IPS DF 6.9 (cell line): ENCODE results near the gene VPS39.

Source experiments
- DNase-seq: peaks from one replicate; pipeline ENCODE4 v3.0.0-alpha.2; 2013; ENCODE audit warnings: low read depth, low spot score
- H3K27ac ChIP-seq: one replicate; pipeline ENCODE4 v1.5.1; 2013; ENCODE audit warnings: low read length, control low read depth
- H3K27me3 ChIP-seq: 2 replicates; pipeline ENCODE4 v1.6.1; 2013; ENCODE audit warnings: mild to moderate bottlenecking, low read length; ENCODE audit not compliant: control insufficient read depth, insufficient read depth
- H3K36me3 ChIP-seq: 2 replicates; pipeline ENCODE4 v1.6.1; 2013; ENCODE audit warnings: low read length; ENCODE audit not compliant: control insufficient read depth, insufficient read depth
- H3K4me1 ChIP-seq: 2 replicates; pipeline ENCODE4 v1.6.1; 2013; ENCODE audit warnings: low read length; ENCODE audit not compliant: control insufficient read depth, insufficient read depth
- H3K4me3 ChIP-seq: 2 replicates; pipeline ENCODE4 v1.5.1; 2013; ENCODE audit warnings: mild to moderate bottlenecking, low read length
- H3K9me3 ChIP-seq: 2 replicates; pipeline ENCODE4 v1.6.1; 2013; ENCODE audit warnings: low read length, inconsistent platforms; ENCODE audit not compliant: control insufficient read depth, insufficient read depth
- WGBS: extraction: QIAGEN DNeasy Blood & Tissue Kit; methylation state at CpG from one replicate; pipeline ENCODE4 v1.1.7; 2013; ENCODE audit warnings: mixed read lengths, missing lambda C conversion rate; ENCODE audit not compliant: insufficient read length, insufficient coverage; 5-methylcytosine and 5-hydroxymethylcytosine counted together

VPS39 gene

GRCh38 chr15:42201801-42202200, 6.3 kb downstream of the VPS39 start:
- no CpG with 5 or more reads among the region's 1 CpG for WGBS
- no peak for DNase-seq
- Histone ChIP-seq H3K36me3 (0 out of 2 replicates have a peak, but pooled peaks cover 2% of the 10 kb centered on the region), H3K27ac (no peak overlapping the region), H3K4me1 (no peaks in the 10 kb centered on the region), H3K4me3 (no peak overlapping the region), H3K9me3 (no peaks in the 10 kb centered on the region), H3K27me3 (no peaks in the 10 kb centered on the region)

GRCh38 chr15:42199126-42199525, 9.0 kb downstream of the VPS39 start:
- WGBS: no CpG with 5 or more reads among the region's 5 CpGs
- Histone ChIP-seq H3K4me3 (no peak overlapping the region), H3K4me1 (no peaks in the 10 kb centered on the region), H3K36me3 (0 out of 2 replicates have a peak, but pooled peaks cover 2% of the 10 kb centered on the region), H3K27me3 (no peaks in the 10 kb centered on the region), H3K9me3 (no peaks in the 10 kb centered on the region), H3K27ac (no peak overlapping the region)
- DNase-seq: no peak

DNA sequence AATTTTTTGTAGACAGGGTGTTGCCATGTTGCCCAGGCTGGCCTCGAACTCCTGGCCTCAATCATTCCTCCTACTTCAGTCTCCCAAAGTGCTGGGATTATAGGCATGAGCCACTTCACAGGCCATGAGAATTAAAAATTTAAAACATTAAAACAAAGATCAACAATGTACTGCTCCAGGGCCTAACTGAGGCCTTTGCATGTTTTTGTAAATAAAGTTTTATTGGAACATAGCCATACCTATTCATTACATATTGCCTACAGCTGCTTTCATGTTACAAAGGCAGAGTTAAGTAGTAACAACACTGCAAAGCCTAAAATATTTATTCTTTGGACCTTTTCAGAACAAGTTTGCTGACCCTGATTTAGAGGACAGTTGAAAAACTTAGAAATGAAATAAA, 9.6 kb downstream of the VPS39 start:
- no peak for DNase-seq
- Histone ChIP-seq H3K4me3 (no peak overlapping the region), H3K27me3 (no peaks in the 10 kb centered on the region), H3K9me3 (no peaks in the 10 kb centered on the region), H3K4me1 (no peaks in the 10 kb centered on the region), H3K36me3 (0 out of 2 replicates have a peak, but pooled peaks cover 2% of the 10 kb centered on the region), H3K27ac (no peak overlapping the region)
- no CpG with 5 or more reads among the region's 1 CpG for WGBS

- no peak for DNase-seq
- WGBS: no CpG with 5 or more reads among the region's 5 CpGs
- Histone ChIP-seq H3K27ac (no peak overlapping the region), H3K4me1 (no peaks in the 10 kb centered on the region), H3K27me3 (no peaks in the 10 kb centered on the region), H3K9me3 (no peaks in the 10 kb centered on the region), H3K36me3 (peaks cover 2% of the 10 kb centered on the region; the same call in 1 of the 2 replicates), H3K4me3 (no peak overlapping the region)
These were observed 13.6 kb downstream of the VPS39 start for GRCh38 chr15:42194513-42194912.

DNA sequence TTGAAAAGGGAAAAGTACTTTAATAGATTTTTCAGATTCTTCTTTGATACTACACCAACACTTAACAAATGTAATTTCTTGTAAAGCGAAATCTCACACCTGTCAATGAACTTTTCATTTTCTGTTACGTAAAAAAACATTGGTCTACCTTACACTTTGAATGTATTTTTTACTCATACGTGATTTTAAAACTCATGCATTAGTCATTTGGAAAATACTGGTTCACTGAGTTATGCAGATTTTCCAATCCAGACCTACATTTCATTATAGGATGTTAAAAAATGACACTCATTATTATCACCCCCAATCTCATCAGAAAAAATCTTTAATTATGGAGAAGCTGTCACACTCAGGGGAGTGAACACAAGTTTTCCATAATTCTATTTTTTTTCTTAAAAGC, 14.7 kb downstream of the VPS39 start:
- Histone ChIP-seq H3K4me3 (no peak overlapping the region), H3K4me1 (no peaks in the 10 kb centered on the region), H3K9me3 (no peaks in the 10 kb centered on the region), H3K36me3 (peaks cover 2% of the 10 kb centered on the region; the same call in 1 of the 2 replicates), H3K27ac (no peak overlapping the region), H3K27me3 (no peaks in the 10 kb centered on the region)
- DNase-seq: no peak
- no CpG with 5 or more reads among the region's 3 CpGs for WGBS

GRCh38 chr15:42191610-42192346, 16.3 kb downstream of the VPS39 start:
- no peak for DNase-seq
- Histone ChIP-seq H3K4me3 (no peak overlapping the region), H3K36me3 (no peaks in the 10 kb centered on the region; the same call in 1 of the 2 replicates), H3K27ac (no peak overlapping the region), H3K27me3 (no peaks in the 10 kb centered on the region), H3K9me3 (no peaks in the 10 kb centered on the region), H3K4me1 (no peaks in the 10 kb centered on the region)
- WGBS: no CpG with 5 or more reads among the region's 8 CpGs

- WGBS: no CpG with 5 or more reads among the region's 2 CpGs
- H3K36me3 ChIP-seq: no peaks in the 10 kb centered on the region; the same call in 1 of the 2 replicates
- no peak overlapping the region for H3K27ac ChIP-seq
- no peaks in the 10 kb centered on the region for H3K4me1 ChIP-seq
- H3K27me3 ChIP-seq: no peaks in the 10 kb centered on the region
- no peaks in the 10 kb centered on the region for H3K9me3 ChIP-seq
- H3K4me3 ChIP-seq: no peak overlapping the region
- DNase-seq: no peak
These were observed 17.7 kb downstream of the VPS39 start for GRCh38 chr15:42190370-42190769.

- H3K4me3 ChIP-seq: no peak overlapping the region
- WGBS: no CpG with 5 or more reads among the region's 1 CpG
- no peaks in the 10 kb centered on the region for H3K9me3 ChIP-seq
- no peaks in the 10 kb centered on the region for H3K4me1 ChIP-seq
- DNase-seq: no peak
- H3K27ac ChIP-seq: no peak overlapping the region
- no peaks in the 10 kb centered on the region for H3K27me3 ChIP-seq
- peaks cover 4% of the 10 kb centered on the region; the same call in 1 of the 2 replicates for H3K36me3 ChIP-seq
These were observed 22.3 kb downstream of the VPS39 start for GRCh38 chr15:42185801-42186200.

GRCh38 chr15:42184736-42185135, 23.4 kb downstream of the VPS39 start:
- no peaks in the 10 kb centered on the region for H3K27me3 ChIP-seq
- WGBS: no CpG with 5 or more reads among the region's 4 CpGs
- no peak overlapping the region for H3K4me3 ChIP-seq
- H3K36me3 ChIP-seq: peaks cover 4% of the 10 kb centered on the region; the same call in 1 of the 2 replicates
- H3K27ac ChIP-seq: no peak overlapping the region
- no peaks in the 10 kb centered on the region for H3K9me3 ChIP-seq
- no peaks in the 10 kb centered on the region for H3K4me1 ChIP-seq
- no peak for DNase-seq

DNA sequence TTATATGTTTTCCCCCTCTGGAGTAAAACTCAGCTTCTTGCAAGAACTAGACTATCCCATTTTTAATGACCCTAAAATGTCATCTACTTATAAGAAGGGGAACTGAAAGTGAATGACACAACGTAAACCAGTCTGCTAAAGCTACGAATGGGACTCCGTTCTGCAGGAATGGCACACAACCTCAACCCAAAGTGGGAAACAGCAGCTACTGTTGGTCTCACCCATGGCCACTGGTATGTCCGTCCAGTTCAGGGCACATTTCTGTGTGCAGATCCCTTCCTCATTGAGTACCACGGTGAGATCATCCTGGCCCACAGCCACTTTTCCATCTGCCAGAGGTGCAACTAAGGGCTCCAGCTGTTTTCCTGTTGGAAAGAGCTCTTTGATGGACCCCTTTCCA, 23.8 kb downstream of the VPS39 start:
- H3K4me1 ChIP-seq: no peaks in the 10 kb centered on the region
- no CpG with 5 or more reads among the region's 5 CpGs for WGBS
- DNase-seq: no peak
- no peak overlapping the region for H3K27ac ChIP-seq
- H3K9me3 ChIP-seq: no peaks in the 10 kb centered on the region
- no peaks in the 10 kb centered on the region for H3K27me3 ChIP-seq
- peaks cover 4% of the 10 kb centered on the region; the same call in 1 of the 2 replicates for H3K36me3 ChIP-seq
- no peak overlapping the region for H3K4me3 ChIP-seq

DNA sequence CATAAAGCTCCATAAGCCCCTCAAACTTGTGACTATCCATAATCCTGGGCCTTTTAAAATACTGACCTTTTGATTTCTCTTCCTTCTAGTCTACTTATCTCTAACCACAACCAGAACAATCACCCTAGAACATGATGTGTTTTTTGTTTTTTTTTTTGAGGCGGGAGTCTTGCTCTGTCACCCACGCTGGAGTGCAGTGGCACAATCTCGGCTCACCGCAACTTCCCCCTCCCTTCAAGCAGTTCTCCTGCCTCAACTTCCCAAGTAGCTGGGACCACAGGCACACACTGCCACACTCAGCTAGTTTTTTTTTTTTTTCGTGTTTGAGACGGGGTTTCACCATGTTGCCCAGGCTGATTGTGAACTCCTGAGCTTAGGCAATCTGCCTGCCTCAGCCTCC, 25.1 kb downstream of the VPS39 start:
- no peaks in the 10 kb centered on the region for H3K27me3 ChIP-seq
- no peaks in the 10 kb centered on the region for H3K9me3 ChIP-seq
- H3K27ac ChIP-seq: no peak overlapping the region
- no peak overlapping the region for H3K4me3 ChIP-seq
- H3K4me1 ChIP-seq: no peaks in the 10 kb centered on the region
- no CpG with 5 or more reads among the region's 6 CpGs for WGBS
- no peak for DNase-seq
- peaks cover 6% of the 10 kb centered on the region; the same call in 1 of the 2 replicates for H3K36me3 ChIP-seq
